Thoracic aorta (tissue), 2 donors: ENCODE measurements around the gene CNTLN. TPM values are rescaled to one million over a fixed set of nuclear protein-coding genes. Genes with fewer than 3 reads are reported as not detected.

Source experiments
- ATAC-seq: fragments of 150-250 bp; one replicate; pipeline ENCODE4 v1.8.0; 2017; ENCODE audit warnings: low read depth; ENCODE audit not compliant: insufficient number of reproducible peaks, low FRiP score
- DNase-seq: peaks from one replicate; pipeline ENCODE4 v3.0.0-alpha.2; 2020; ENCODE audit warnings: low spot score
- H3K27ac ChIP-seq, 2 donors: fragments of 200-600 bp; sonication (generic); 1 replicate in 1 of 2; 2 replicates in 1 of 2; pipeline ENCODE4 v1.5.1; 2016; ENCODE audit warnings: mild to moderate bottlenecking in 2 of 2, moderate library complexity in 2 of 2
- H3K27me3 ChIP-seq: fragments of 200-600 bp; sonication (generic); replicated peaks from 2 replicates; pipeline ENCODE4 v1.6.0; 2016; ENCODE audit warnings: mild to moderate bottlenecking; ENCODE audit not compliant: insufficient read depth
- H3K36me3 ChIP-seq: fragments of 200-600 bp; sonication (generic); one replicate; pipeline ENCODE4 v1.5.1; 2016
- H3K4me1 ChIP-seq, 2 donors: fragments of 200-600 bp; sonication (generic); 1 replicate in 1 of 2; 2 replicates in 1 of 2; pipeline versions ENCODE4 v1.5.1 to v1.6.0; 2016; ENCODE audit warnings: low read depth in 2 of 2, mild to moderate bottlenecking in 1 of 2; ENCODE audit not compliant: control insufficient read depth in 1 of 2
- H3K4me3 ChIP-seq: fragments of 200-600 bp; sonication (generic); 2 replicates; pipeline ENCODE4 v1.5.1; 2016; ENCODE audit warnings: mild to moderate bottlenecking
- H3K9me3 ChIP-seq: fragments of 200-600 bp; sonication (generic); 2 replicates; pipeline ENCODE4 v1.5.1; 2016
- total RNA-seq, 2 donors: library from RNA; depleted of rRNA; stranded (reverse); fragments of >200 nt; gene quantifications; one replicate each; pipeline versions ENCODE4 v1.1.0 to v1.2.3, GENCODE V29; 2016
- TF ChIP-seq, protein P1 (sequence below): fragments of 200-600 bp; sonication (generic); IDR thresholded peaks from one replicate; pipeline ENCODE4 v1.5.1; 2019; ENCODE audit warnings: antibody characterized with exemption

CNTLN gene
- total RNA-seq, 2 donors from 2014 or later, result 11.4 to 16.4 TPM

DNA sequence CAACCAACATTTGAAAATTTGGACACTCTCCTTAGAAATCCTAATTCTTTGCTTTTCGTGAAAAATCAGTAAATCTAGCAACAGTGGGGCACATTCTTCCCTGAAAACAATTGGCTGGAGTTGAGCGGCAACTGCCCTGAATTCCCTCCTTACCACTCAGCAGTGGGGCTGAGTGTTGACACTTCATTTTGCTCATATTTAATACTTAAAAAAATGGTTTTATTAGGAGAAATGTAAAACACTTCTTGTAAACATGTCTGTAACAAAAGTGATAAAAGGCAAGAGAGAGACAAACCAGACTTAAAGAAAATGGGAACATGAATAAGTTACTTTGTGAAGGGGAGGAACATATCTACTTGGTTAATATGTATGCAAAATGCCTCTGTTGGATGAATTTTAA, 193.5 kb downstream of the CNTLN start:
- TF ChIP-seq, protein P1, sequence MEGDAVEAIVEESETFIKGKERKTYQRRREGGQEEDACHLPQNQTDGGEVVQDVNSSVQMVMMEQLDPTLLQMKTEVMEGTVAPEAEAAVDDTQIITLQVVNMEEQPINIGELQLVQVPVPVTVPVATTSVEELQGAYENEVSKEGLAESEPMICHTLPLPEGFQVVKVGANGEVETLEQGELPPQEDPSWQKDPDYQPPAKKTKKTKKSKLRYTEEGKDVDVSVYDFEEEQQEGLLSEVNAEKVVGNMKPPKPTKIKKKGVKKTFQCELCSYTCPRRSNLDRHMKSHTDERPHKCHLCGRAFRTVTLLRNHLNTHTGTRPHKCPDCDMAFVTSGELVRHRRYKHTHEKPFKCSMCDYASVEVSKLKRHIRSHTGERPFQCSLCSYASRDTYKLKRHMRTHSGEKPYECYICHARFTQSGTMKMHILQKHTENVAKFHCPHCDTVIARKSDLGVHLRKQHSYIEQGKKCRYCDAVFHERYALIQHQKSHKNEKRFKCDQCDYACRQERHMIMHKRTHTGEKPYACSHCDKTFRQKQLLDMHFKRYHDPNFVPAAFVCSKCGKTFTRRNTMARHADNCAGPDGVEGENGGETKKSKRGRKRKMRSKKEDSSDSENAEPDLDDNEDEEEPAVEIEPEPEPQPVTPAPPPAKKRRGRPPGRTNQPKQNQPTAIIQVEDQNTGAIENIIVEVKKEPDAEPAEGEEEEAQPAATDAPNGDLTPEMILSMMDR, result no peak
- Histone ChIP-seq H3K4me3 (no peak overlapping the region), H3K36me3 (no peaks in the 10 kb centered on the region), H3K27me3 (no peaks in the 10 kb centered on the region), H3K4me1 (no peaks in the 10 kb centered on the region), H3K27ac (no peak overlapping the region), H3K9me3 (no peaks in the 10 kb centered on the region)
- ATAC-seq (no peak), DNase-seq (no peak)

DNA sequence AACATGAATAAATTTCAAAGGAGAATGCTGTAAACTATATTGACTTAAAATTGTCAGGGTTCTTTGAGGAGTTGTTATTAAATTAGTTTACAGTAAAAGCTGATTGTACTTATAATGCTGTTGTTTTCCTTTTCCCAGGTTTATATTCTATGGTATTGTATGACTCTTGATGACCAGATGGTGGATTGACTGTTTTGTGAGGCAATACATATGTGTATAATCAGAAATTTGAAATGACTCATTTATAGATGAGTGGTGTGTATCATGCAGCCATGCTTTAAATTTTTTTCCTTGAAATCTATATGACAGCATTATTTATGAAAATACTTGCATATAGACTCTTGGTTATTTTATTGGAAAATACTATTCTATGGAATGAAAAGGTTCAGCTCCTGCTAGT, 195.3 kb downstream of the CNTLN start:
- Histone ChIP-seq H3K4me1 (no peaks in the 10 kb centered on the region), H3K36me3 (peaks cover 5% of the 10 kb centered on the region), H3K27me3 (no peaks in the 10 kb centered on the region), H3K4me3 (no peak overlapping the region), H3K9me3 (no peaks in the 10 kb centered on the region), H3K27ac (no peak overlapping the region)
- DNase-seq, result no peak
- ATAC-seq, result no peak
- TF ChIP-seq, protein P1, result no peak

DNA sequence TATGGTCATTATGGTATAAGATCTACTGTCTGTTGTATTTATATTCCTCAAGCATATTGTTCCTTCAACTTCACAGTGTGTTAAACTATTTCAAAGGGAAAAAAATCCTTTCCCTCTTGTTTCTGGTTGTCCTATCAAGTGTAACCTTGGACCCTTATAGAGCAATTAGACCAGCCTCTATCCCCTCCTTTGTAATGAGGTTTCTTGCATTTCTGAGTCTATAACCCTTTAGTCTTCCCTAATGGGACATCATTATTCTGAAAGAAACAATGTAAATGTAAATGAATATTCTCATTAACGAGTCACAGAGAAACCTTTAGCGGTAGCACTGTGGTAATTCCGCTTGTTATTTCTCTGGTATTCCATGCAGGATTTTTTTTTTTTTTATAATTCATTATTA, 197.3 kb downstream of the CNTLN start:
- DNase-seq (no peak), ATAC-seq (no peak)
- Histone ChIP-seq H3K9me3 (no peaks in the 10 kb centered on the region), H3K27me3 (no peaks in the 10 kb centered on the region), H3K4me3 (no peak overlapping the region), H3K4me1 (no peaks in the 10 kb centered on the region), H3K27ac (no peak overlapping the region), H3K36me3 (peaks cover 5% of the 10 kb centered on the region)
- TF ChIP-seq, protein P1, result no peak

DNA sequence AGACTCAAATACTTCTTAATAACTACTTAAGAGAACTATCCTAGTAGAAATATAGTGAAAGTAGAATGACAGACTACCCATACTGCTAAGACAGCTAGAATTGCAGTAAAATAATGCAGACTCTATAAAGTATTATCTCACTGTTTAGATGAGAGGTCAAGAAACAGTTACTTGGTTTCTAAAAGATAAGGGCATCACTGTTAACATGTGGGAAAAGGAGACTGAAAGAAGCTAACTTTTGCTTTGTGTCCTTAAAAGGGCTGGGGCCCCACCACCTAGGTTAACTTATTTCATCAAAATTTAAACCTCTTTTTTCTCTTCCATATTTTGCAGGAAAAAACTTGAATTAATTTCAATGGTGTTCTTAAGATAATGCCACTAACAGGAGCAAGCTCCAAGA, 204.3 kb downstream of the CNTLN start:
- ATAC-seq, result no peak
- H3K9me3 ChIP-seq, result no peaks in the 10 kb centered on the region
- TF ChIP-seq, protein P1, result no peak
- no peaks in the 10 kb centered on the region for H3K4me1 ChIP-seq
- no peaks in the 10 kb centered on the region for H3K36me3 ChIP-seq
- H3K4me3 ChIP-seq, result no peak overlapping the region
- no peak overlapping the region for H3K27ac ChIP-seq
- no peak for DNase-seq
- H3K27me3 ChIP-seq, result no peaks in the 10 kb centered on the region

DNA sequence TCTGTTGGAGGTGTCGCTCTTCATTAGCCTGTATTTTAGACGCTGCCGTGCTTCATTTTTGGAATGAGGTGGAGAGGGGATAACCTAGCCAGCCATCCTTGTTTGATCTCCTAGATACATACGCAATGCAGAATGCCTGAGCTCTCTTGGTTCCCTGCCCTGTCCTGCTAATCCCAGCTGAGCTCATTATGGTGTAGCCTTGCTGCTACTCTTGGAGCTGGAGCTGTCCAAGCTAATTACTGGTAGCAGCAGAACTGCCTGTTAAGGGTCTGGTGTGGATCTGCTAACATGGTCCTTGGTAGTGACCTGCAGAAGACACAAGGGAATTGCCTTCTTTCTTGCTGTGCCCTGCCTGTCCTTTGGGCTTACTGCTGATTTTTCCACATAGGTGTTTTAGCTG, 207.9 kb downstream of the CNTLN start:
- ATAC-seq, result no peak
- TF ChIP-seq, protein P1, result no peak
- no peak overlapping the region for H3K27ac ChIP-seq
- no peaks in the 10 kb centered on the region for H3K4me1 ChIP-seq
- no peaks in the 10 kb centered on the region for H3K36me3 ChIP-seq
- H3K4me3 ChIP-seq, result no peak overlapping the region
- no peaks in the 10 kb centered on the region for H3K27me3 ChIP-seq
- H3K9me3 ChIP-seq, result no peaks in the 10 kb centered on the region
- no peak for DNase-seq
